ENCODE results near the gene CCT7.

- TF ChIP-seq GABPA (IDR thresholded peaks at IDR 0.05; ENCODE audit: low read depth) (no peak), REST (IDR thresholded peaks at IDR 0.05; ENCODE audit: insufficient replicate concordance, low read depth) (no peak), SPI1 (IDR thresholded peaks at IDR 0.05; ENCODE audit: borderline replicate concordance, low read depth) (no peak)
- TF ChIP-seq, protein P1, sequence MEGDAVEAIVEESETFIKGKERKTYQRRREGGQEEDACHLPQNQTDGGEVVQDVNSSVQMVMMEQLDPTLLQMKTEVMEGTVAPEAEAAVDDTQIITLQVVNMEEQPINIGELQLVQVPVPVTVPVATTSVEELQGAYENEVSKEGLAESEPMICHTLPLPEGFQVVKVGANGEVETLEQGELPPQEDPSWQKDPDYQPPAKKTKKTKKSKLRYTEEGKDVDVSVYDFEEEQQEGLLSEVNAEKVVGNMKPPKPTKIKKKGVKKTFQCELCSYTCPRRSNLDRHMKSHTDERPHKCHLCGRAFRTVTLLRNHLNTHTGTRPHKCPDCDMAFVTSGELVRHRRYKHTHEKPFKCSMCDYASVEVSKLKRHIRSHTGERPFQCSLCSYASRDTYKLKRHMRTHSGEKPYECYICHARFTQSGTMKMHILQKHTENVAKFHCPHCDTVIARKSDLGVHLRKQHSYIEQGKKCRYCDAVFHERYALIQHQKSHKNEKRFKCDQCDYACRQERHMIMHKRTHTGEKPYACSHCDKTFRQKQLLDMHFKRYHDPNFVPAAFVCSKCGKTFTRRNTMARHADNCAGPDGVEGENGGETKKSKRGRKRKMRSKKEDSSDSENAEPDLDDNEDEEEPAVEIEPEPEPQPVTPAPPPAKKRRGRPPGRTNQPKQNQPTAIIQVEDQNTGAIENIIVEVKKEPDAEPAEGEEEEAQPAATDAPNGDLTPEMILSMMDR (IDR thresholded peaks at IDR 0.05; ENCODE audit: insufficient read depth, low read length), result no peak
These were observed 32.2 kb downstream of the CCT7 start for GRCh38 chr2:73266061-73266901.

All from HL-60 (cell line).